ENCODE measurements around the gene FGFR3.

Gene FGFR3

GRCh38 chr4:1767770-1768366 lies 25.2 kb upstream of the FGFR3 start:
- H3K36me3 ChIP-seq (ENCODE audit: low read depth): no peaks in the 10 kb centered on the region
- H3K4me3 ChIP-seq (ENCODE audit: severe bottlenecking): peak overlapping the region; percentile 34
- DNase-seq (ENCODE audit: low spot score): no peak
- H3K4me1 ChIP-seq (ENCODE audit: insufficient read depth, poor library complexity, severe bottlenecking): peaks cover 6% of the 10 kb centered on the region
- TF ChIP-seq CTCF (IDR thresholded peaks at IDR 0.05; ENCODE audit: poor library complexity, severe bottlenecking): peak; percentile 16
- H3K9me3 ChIP-seq (ENCODE audit: severe bottlenecking): no peaks in the 10 kb centered on the region
- no peaks in the 10 kb centered on the region for H3K27me3 ChIP-seq (ENCODE audit: insufficient read depth, poor library complexity, severe bottlenecking)
- ATAC-seq (ENCODE audit: low read depth): no peak
- H3K27ac ChIP-seq (ENCODE audit: poor library complexity, severe bottlenecking): no peak overlapping the region

- H3K27ac ChIP-seq (ENCODE audit: poor library complexity, severe bottlenecking): no peak overlapping the region
- H3K9me3 ChIP-seq (ENCODE audit: severe bottlenecking): no peaks in the 10 kb centered on the region
- DNase-seq (ENCODE audit: low spot score): no peak
- no peak for ATAC-seq (ENCODE audit: low read depth)
- H3K4me1 ChIP-seq (ENCODE audit: insufficient read depth, poor library complexity, severe bottlenecking): peaks cover 8% of the 10 kb centered on the region
- no peak for TF ChIP-seq CTCF (IDR thresholded peaks at IDR 0.05; ENCODE audit: poor library complexity, severe bottlenecking)
- H3K4me3 ChIP-seq (ENCODE audit: severe bottlenecking): no peak overlapping the region
- H3K36me3 ChIP-seq (ENCODE audit: low read depth): no peaks in the 10 kb centered on the region
- H3K27me3 ChIP-seq (ENCODE audit: insufficient read depth, poor library complexity, severe bottlenecking): no peaks in the 10 kb centered on the region
These were observed 24.6 kb upstream of the FGFR3 start for GRCh38 chr4:1768367-1769034.

- Histone ChIP-seq H3K4me3 (ENCODE audit: severe bottlenecking) (no peak overlapping the region), H3K27me3 (ENCODE audit: insufficient read depth, poor library complexity, severe bottlenecking) (no peaks in the 10 kb centered on the region), H3K4me1 (ENCODE audit: insufficient read depth, poor library complexity, severe bottlenecking) (peaks cover 8% of the 10 kb centered on the region), H3K27ac (ENCODE audit: poor library complexity, severe bottlenecking) (no peak overlapping the region), H3K36me3 (ENCODE audit: low read depth) (no peaks in the 10 kb centered on the region), H3K9me3 (ENCODE audit: severe bottlenecking) (no peaks in the 10 kb centered on the region)
- DNase-seq (ENCODE audit: low spot score) (no peak), ATAC-seq (ENCODE audit: low read depth) (no peak)
- TF ChIP-seq CTCF (IDR thresholded peaks at IDR 0.05; ENCODE audit: poor library complexity, severe bottlenecking): no peak
These were observed 23.4 kb upstream of the FGFR3 start for GRCh38 chr4:1769692-1770091.

GRCh38 chr4:1770245-1770644 lies 22.8 kb upstream of the FGFR3 start:
- peaks cover 8% of the 10 kb centered on the region for H3K4me1 ChIP-seq (ENCODE audit: insufficient read depth, poor library complexity, severe bottlenecking)
- H3K27me3 ChIP-seq (ENCODE audit: insufficient read depth, poor library complexity, severe bottlenecking): no peaks in the 10 kb centered on the region

More at GRCh38 chr4:1770245-1770644, 22.8 kb upstream of the FGFR3 start:
- Histone ChIP-seq H3K36me3 (ENCODE audit: low read depth) (no peaks in the 10 kb centered on the region), H3K9me3 (ENCODE audit: severe bottlenecking) (no peaks in the 10 kb centered on the region), H3K27ac (ENCODE audit: poor library complexity, severe bottlenecking) (no peak overlapping the region), H3K4me3 (ENCODE audit: severe bottlenecking) (no peak overlapping the region)
- DNase-seq (ENCODE audit: low spot score): no peak
- no peak for ATAC-seq (ENCODE audit: low read depth)
- TF ChIP-seq CTCF (IDR thresholded peaks at IDR 0.05; ENCODE audit: poor library complexity, severe bottlenecking): no peak
